Femur (tissue), 1 donor: ENCODE measurements around the gene FBXW11.
"Not testable (repeated sequence)": the region's sequence is repeated elsewhere in the genome, so short reads cannot be mapped to it uniquely, and the experiment has no call there.

Experiments
- DNase-seq: peaks from one replicate; pipeline ENCODE4 v3.0.0-alpha.2; 2017

FBXW11 gene

DNA sequence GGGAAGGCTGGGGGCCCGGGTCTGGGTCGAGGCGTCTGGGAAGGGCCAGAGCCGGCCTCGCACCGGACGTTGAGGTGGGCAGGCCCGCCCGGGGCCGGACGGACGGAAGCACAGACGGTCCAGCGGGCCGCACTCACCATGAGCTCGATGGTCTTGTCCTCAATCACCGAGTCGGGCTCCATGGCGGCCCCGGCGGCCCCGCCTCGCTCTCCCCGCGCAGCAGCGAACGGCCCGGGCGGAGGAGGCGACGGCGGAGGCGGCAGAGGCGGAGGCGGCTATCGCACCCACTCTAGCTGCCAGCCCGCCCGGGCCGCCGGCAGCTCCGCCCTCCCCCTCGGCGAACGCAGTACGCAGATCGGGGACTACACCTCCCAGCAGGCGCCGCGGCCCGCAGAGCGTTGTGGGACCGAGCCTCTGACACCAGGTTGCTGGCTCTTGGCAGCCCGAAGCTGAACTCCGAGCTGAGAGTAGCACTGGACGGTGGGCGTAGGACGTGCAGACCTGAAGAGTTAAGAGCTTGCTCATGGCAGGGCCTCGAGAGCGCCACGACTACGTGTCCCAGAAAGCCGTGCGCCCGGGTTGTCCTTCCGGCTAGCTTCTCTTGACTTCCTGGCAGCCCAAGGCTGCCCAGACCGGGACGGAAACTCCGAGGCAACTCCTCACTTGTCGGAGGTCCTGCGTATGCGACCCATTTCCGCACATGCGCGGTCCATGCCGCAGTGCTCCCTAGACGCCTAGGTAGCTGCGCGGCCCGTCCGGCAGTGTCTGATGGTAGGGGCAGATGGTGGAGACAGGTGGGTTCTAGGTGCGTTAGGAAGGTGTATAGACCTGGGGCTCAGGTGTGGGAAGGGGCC is at the start of gene FBXW11:
Gene FBXW11, minus strand, starts transcription at position 318 of the 854 bp plus-strand sequence. Its CDS starts 136 bp downstream, at position 182.
- DNase-seq, result peak; percentile 97

DNA sequence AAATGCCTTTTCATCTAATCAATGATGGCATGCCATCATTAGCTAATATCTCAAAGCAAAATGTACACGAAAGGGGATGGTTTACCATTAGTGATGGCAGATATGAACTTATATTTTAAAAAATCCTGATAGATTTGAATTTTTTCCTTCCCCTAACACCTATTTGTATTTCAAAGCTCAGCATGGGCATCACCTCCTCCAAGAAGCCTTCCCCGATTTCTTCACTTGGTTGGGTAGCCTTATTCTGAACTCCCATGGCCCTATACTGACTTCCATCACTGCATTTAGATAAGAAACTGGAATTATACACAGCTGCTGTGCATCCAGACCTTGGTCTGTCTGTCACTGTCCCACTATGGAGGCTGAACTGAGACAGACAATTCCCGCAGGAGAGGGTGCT is 49.6 kb upstream of the FBXW11 start:
- DNase-seq, result no peak

DNA sequence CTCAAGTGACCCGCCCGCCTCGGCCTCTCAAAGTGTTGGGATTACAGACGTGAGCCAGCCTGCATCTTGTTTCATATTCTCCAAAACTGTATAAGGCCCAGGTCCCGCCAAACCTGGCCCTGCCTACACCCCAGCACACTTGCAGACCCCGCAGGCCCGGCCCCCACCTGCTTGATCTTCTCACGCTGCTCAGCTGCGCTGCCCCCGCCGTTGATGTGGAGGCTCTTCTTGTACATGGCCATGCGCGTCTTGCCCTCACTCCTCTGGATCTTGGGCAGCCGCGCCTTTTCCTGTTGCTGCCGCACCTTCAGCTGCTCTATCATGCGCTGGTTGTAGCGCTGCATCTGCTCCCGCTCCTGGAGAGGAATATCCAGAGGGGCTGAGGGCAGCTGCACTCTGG is 49.0 kb upstream of the FBXW11 start:
- no peak for DNase-seq

DNA sequence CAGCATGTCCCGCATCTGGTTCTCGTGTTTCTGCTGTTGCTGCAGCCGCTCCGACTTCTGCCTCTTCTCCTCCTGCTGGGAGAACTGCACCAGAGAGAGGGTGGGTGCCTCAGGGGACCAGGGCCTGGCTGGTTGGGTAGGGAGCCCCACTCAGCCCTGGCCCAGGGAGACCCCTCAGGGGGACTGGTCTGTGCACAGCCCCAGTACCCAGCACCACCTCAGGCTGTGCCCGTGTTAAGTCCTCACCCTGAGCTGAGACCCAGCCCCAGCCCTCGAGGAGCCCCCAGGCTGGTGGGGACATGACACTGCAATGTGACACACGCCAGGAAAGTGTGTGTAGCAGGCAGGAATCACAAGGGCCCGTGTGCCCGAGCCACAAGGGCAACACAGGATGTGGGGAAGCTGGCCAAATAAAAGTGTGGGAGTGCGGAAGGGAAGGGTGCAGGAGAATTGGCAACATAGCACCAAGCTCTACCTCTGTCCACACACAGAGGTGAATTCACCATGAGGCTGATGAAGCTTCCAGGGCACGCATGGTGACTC is 48.2 kb upstream of the FBXW11 start:
- no peak for DNase-seq

DNA sequence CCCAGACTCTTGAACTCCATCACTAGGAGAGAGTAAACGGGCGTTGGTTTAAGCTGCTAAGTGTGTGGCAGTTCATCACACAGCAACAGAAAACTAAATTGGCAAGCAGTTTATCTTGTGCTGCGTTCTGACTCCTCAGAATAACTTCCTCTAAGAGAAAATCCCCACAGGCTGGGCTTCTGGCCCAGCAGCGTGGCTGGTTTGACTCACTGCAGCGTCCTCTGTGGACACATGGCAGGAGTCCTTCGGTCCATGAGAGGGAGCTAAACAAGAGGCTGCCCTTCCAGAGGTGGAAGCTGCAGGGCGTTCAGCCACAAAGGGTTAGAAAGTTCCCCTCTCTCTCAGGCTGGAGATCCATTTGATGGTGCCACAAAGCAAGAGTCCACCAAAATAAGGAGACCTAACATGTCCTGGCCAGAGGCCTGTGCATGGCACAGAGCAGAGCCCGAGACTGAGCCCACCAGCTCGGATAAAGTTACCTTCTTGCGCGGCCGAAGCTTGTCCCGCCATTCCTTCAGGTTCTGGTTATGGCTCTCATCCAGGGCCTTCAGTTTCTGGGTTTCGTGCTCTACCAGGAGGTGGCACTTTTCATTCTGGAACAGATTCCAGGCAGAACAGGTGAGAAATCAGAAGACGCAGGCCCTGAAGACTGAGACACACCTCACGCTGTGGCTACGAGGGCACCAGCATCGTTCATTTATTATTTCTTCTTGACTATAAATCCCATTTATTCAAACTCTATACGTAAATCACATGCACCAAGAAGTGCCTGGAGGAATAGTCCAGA is 46.2 kb upstream of the FBXW11 start:
- no peak for DNase-seq

DNA sequence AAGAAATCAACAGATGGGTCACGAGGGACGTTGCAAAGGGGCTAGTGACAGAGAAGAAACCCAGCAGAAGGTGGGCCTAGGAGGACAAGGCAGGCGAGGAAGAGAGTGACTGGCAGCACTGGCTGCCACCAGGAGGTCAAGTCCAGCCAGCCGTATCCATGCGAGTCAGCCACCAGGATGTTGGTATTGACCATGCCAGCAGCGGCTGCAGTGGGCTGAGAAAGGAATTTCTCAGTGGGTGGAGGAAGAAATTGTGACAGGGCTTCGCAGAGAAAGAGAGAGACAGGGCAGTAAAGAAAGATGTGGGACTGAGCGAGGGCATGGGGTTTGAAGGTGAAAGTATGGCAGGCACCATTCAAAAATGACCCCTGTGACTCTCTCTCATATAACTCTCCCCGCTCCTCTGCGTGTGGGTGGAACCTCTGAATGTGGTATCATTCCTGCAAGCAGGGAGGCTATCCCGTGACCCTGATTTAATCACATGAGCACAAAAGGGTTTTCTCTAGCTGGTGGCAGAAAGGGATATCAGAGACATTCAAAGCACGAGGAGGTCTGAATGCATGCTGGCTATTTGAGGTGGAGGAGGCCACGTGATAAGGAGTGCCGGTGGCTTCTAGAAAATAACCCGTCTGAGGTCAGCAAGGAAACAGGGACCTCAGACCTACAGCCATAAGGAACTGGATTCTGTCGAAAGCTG is 45.4 kb upstream of the FBXW11 start:
- no peak for DNase-seq

DNA sequence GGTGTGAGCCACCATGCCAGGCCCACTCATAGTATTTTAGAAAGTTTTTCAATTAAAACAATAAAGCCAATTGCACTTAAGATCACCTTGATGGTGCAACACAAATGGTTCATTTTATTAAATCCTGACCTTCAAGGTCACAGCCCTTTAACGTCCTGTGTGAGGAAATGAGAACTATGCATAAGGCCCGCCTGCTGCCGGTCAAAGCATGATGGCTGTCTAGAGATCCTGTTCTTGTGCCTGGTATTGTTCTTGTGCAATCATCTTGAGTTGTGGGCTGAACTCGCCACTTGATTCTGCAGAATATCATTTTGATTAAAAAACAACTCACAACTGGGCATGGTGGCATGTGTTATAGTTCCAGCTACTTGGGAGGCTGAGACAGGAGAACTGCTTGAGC is 43.6 kb upstream of the FBXW11 start:
- DNase-seq, result no peak

DNA sequence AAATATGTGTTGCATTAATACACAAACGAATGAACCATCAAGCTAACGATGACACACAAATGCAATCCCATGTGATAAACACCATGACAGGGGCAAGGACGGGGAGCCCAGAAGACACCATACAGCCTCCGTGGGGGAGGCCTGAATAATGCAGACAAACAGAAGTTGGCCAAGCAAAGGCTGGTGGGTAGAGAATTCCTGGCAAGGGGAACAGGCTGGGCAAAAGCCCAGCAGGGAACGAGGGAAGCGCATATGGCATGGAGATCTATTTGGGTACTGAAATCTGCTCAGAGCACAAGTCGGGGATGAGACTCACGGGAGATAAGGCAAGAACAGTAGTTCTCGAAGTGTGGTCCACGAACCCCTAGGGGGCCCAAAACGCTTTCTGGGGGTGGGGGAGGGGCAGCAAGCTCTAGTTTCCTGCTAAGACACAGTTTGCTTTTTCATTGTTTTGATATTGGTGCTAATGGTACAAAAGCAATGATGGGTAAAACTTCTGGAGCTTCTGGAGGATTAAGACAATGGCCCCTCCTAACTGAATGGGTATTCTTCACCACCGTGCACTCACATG is 42.9 kb upstream of the FBXW11 start:
- DNase-seq, result no peak

DNA sequence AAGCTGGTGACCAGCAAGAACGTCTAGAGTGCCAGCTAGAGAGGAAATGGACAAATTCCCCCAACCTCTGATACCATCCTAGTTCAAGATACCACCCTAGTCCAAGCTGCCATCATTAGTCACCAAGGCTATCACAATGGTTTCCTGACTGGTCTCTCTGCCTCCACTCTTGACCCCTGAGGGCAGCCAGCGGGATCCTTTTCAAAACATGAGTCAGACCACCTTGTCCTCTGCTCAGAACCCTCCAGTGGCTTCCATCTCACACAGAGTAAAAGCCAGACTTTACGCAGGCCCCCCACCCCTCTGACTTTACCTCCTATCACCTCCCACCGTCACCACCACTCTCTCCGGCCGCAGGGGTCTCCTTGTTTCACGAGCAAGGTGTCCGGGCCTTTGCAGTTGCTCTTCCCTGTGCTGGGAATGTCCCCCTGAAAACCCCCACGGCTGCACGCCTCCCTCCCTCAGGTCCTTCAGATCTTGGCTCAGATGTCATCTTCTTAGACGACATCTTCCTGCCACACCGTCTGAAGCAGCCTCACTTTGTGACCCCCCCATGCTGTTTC is 42.2 kb upstream of the FBXW11 start:
- no peak for DNase-seq

DNA sequence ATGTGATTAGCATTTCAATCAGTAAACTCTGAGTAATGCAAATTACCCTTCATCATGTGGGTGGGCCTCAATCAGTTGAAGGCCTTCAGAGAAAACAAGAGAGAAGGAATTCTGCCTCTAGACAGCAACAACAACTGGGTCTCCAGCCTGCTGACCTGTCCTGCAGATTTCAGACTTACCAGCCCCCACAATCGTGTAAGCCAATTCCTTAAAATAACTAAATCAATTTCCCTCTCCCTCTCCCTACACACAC is 41.7 kb upstream of the FBXW11 start:
- DNase-seq, result no peak

DNA sequence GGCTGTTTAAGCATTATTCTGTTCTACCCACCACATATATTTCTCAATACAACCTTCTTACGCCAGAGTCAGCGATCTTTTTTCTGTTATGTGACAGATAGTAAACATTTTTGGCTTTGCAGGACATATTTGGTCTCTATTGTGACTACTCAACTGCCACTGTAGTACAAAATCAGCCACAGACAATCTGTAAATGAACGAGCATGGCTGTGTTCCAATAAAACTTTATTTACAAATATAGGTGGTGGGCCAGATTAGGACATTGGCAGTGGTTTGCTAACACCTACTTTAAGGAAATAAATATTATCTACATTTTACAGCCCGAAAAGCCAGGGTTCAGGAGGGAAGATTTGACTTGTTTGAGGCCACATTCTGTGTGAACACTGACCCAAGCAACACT is 40.2 kb upstream of the FBXW11 start:
- no peak for DNase-seq

DNA sequence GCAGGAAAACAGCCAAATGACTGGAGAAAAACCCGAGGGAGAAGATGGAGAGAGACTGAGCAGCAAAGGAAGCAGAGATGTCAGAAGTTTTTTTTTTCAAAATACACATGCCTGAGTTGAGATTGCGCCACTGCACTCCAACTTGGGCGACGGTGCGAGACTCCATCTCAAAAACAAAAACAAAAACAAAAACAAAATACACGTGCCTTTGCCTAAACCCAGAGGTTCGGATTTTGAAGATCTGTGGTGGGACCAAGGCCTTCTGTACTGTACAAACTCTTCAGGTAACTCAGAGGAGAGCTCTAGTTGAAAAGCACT is 38.8 kb upstream of the FBXW11 start:
- DNase-seq, result no peak

DNA sequence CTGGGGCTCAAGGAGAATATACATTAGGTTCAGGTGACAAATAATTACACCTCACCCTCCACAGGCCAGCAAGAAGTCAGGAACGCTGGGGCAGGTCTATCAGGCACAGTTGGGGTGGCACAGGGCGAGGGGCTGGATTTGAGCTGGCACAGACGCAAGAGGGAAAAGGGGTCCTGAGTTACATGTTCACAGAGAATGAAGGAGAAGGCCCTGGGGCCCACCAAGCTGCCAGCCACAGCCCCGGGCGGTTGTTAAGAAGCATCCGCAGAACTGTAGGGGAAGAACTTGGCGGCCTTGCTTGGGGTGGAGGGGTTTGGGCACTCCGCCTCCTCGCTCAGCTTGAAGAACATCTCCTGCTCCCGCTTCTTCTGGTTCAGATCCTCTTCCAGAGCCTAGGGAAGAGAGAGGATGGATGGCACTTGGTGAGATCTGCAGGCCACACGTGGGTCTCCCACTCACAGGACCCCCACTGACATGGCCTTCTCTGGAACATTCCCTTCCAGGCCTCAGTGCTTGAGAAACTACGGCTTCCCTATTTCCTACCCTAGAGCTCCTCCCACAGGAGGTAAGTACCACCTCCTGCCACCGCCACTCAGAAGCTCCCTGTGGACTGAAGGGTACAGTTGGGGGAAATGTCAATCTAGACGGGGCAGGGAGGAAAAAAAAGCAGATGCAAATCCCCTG is 38.3 kb upstream of the FBXW11 start:
- DNase-seq, result no peak

DNA sequence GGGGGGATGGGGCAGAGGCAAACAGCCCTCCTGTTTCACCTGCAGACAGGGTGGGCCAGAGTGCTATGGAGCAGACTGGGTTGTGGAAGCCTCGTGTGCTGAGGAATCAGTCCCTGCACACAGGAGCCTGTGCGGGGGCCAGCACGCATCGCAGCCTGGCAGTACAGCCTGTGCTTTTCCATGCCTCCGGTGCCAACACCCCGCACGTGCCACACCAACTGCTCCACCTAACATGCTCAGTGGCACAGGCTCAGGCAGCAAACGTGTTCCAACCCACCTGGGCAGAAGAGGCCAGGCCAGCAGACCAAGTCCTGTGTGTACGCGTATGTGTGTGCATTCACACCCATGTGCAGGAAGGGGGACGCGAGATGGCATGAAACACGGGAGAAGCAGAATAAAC is 37.4 kb upstream of the FBXW11 start:
- no peak for DNase-seq

DNA sequence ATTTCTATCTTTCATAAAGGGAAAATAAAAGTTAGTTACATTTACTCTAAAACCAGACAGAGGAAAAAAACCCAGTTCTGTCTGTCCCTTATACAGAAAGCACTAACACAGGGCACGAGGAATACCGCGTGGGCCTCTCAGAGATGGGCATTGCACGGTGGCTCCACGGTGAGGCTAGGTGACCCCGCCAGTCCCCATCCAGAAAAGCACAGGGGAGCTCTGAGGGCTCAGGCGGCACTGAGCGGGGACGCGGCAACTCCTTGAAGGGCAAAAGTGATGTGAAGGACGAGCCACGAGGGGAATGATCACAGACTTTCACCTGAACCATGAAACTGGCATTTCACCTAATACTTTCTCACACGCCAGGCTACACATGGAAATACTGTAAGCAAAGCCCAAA is 35.7 kb upstream of the FBXW11 start:
- DNase-seq, result no peak

DNA sequence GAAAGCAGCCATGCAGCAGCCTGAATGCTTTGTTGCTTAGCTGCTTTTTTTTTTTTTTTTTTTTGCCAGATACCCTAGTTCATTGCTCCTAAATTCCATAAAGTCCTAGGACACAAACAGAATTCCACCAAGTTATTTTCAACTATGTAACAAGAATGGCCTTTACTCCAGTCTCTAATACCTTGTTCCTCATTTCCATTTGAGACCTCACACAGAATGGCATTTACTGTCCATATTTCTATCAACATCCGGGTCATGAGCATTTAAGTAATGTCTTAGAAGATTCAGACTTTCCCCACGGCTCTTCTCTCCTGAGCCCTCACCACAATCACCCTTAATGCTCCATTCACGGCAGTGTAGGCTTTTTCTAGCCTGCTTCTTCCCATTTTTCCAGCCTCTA is 31.7 kb upstream of the FBXW11 start:
- no peak for DNase-seq

DNA sequence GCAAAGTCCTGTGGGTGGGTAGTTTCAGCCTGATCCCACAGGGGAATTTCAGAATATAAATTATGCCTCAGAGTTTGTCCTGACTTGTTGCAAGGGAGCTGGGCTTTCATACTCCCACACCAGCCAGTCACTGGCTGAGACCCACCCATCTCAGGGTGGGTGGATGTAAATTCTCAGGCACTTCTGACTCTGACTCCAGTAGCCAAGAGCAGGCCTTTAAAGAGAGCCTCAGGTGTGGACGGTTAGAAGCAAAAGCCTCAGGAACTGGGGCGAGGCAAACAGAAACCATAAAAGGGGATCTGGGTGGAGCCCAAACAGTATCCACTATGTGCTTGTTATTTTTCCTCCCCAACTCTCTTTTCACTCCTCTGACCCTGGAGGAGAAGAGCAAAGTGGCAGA is 28.6 kb upstream of the FBXW11 start:
- DNase-seq, result no peak

DNA sequence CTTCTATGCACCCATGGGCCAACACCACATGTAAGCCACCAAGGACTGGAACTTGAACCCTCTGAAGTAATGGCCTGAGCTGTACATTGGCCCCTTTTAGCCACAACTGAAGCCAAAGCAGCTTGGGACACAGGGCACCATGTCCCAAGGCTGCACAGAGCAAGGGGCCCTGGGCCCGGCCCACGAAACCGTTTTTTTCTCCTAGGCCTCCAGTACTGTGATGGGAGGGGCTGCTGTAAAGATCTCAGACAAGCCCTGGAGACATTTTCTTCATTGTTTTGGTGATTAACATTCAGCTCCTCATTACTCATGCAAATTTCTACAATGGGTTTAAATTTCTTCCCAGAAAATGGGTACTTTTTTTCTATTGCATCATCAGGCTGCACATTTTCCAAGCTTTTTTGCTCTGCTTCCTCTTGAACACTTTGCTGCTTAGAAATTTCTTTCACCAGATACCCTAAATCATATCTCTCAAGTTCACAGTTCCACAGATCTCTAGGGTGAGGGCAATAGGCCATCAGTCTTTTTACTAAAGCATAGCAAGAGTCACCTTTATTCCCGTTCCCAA is 25.5 kb upstream of the FBXW11 start:
- DNase-seq, result no peak

DNA sequence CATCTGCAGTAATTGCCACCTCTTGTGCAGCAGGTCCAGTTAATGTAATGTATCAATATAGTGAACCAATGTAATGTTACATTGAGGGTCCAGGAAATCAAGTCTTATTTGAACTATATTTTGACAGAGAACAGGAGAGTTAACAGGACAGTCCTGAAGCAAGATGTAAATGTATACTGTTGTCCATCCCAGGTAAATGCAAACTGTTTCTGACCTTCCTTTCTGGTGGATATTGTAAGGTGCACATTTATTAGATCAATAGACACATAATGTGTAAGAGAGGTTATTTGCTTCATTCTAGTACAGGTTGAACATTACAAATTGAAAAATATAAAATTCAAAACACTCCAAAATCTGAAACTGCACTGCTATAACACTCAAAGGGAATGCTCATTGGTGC is 23.4 kb upstream of the FBXW11 start:
- no peak for DNase-seq

DNA sequence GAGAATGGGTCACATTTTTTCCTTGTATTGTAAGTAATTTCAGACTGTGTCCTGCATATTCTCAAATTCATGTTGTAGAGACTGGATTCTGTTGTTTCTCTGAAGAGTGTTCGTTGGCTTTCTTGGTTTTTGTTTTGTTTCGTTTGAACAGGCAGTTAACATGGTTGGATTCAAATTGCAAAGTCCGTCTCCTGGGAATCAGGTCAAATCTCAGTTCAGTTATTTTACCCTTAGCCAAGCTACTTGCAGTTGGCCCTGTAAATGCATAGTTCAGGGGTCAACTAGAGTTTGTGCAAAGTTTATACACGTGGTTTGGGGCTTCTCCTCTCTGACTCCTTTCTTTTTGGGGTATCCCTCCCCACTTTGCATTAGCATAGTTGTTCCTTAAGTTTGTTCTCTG is 21.7 kb upstream of the FBXW11 start:
- no peak for DNase-seq

DNA sequence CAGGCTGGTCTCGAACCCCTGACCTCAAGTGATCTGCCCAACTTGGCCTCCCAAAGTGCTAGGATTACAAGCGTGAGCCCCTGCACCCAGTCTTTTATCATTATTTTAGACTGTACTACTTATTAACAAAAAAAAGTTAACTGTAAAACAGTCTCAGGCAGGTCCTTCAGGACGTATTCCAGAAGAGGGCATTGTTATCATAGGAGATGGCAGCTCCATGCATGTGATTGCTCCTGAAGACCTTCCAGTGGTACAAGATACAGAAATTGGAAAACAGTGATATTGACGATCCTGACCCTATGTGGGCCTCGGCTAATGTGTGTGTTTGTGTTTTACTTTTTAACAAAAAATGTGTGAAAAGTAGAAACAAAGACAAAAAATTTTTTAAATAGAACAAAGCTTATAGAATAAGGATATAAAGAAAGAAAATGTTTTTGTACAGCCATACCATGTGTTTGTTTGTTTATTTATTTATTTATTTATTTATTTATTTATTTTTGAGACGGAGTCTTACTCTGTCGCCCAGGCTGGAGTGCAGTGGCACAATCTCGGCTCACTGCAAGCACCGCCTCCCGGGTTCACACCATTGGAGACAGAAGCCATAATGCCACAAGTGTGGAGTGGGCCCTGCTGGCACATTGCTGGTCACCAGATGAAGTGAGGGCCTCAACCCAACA is 13.8 kb upstream of the FBXW11 start:
- DNase-seq, result not testable (repeated sequence)

DNA sequence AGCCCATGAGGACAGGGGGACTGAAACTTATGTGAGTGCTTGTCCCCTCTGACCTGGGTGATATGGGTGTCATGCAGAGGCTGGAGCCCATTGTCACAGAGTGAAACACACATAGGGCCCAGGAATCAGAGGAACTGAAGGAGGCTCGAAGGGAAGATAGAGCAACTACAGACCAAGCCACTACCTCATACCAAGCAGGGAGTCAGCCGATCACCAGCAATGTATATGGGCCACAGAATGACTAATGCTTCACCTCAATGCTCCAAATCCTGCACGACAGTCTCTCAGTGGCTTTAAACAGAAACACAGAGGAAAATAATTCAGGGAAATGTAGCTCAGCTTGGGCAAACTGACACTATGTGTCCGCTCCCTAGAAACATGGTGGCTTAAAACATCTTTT is 8.9 kb upstream of the FBXW11 start:
- no peak for DNase-seq
